ENCODE results near the gene TANC1. TPM values are rescaled to one million over a fixed set of nuclear protein-coding genes. Genes with fewer than 3 reads are reported as not detected.
A peak's percentile ranks its signal among the peaks of the same experiment; 100 is the strongest.

The TANC1 gene
- total and polyA plus RNA-seq, 11 donors = 26.6 to 91.1 (median 68.8) TPM

DNA sequence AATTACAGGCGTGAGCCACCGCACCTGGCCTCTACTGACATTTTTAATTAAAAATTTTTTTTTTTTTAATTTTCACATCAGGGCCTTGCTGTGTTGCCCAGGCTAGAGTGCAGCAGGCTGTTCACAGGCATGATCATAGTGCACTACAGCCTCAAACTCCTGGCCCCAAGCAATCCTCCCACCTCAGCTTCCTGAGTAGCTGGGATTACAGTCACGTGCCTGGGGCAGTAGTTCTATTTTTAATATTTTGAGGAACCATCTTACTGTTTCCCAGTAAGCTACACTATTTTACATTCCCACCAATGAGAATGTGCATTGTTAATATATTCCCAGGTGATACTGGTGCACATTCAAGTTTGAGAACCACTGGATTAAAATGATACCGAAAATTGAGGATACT lies 225.4 kb downstream of the TANC1 start:
- 80 to 84% (median 81%) methylated on average over 4 of the region's 4 CpGs for WGBS, 4 donors
- intact Hi-C loops (cut with DNase I) = no loop called here
- no peak overlapping the region for H3K4me3 ChIP-seq
- peaks cover 2 to 58% (median 12%) of the 10 kb centered on the region in 12 donors for H3K4me1 ChIP-seq
- TF ChIP-seq, protein P1, sequence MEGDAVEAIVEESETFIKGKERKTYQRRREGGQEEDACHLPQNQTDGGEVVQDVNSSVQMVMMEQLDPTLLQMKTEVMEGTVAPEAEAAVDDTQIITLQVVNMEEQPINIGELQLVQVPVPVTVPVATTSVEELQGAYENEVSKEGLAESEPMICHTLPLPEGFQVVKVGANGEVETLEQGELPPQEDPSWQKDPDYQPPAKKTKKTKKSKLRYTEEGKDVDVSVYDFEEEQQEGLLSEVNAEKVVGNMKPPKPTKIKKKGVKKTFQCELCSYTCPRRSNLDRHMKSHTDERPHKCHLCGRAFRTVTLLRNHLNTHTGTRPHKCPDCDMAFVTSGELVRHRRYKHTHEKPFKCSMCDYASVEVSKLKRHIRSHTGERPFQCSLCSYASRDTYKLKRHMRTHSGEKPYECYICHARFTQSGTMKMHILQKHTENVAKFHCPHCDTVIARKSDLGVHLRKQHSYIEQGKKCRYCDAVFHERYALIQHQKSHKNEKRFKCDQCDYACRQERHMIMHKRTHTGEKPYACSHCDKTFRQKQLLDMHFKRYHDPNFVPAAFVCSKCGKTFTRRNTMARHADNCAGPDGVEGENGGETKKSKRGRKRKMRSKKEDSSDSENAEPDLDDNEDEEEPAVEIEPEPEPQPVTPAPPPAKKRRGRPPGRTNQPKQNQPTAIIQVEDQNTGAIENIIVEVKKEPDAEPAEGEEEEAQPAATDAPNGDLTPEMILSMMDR (IDR thresholded peaks at IDR 0.05) = no peak
- no peak for TF ChIP-seq POLR2A (IDR thresholded peaks at IDR 0.05)
- peak overlapping the region in 8 of 12 donors; percentile 5 to 74 (median 42) for H3K27ac ChIP-seq
- DNase-seq (no peak), ATAC-seq (no peak)
- H3K27me3 ChIP-seq = no peaks in the 10 kb centered on the region
- H3K36me3 ChIP-seq = peaks cover 0 to 87% (median 29%) of the 10 kb centered on the region in 9 donors
- no peaks in the 10 kb centered on the region for H3K9me3 ChIP-seq

DNA sequence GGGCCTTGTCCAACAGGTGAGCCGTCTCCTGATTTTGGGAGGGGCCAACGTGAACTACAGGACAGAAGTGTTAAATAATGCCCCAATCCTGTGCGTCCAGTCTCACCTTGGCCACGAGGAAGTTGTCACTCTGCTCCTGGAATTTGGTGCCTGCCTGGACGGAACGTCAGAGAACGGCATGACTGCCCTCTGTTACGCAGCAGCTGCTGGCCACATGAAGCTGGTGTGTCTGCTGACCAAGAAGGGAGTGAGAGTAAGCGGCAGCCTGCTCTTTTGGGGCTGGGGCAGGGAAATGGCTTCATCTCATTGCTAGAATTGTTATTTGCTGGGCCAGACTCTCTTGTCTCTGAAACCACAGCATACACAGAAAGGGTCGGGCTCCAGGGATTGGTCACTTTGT lies 225.8 kb downstream of the TANC1 start:
- peaks cover 0 to 87% (median 33%) of the 10 kb centered on the region in 9 donors for H3K36me3 ChIP-seq
- intact Hi-C loops (cut with DNase I) = no loop called here
- DNase-seq = peak in 1 of 5 donors; percentile 49
- H3K27ac ChIP-seq = peak overlapping the region in 8 of 12 donors; percentile 5 to 74 (median 42)
- H3K9me3 ChIP-seq = no peaks in the 10 kb centered on the region
- H3K4me3 ChIP-seq = no peak overlapping the region
- WGBS, 4 donors = 75 to 88% (median 83%) methylated on average over 8 to 10 of the region's 10 CpGs
- TF ChIP-seq, protein P1 (IDR thresholded peaks at IDR 0.05) = no peak
- no peak for TF ChIP-seq POLR2A (IDR thresholded peaks at IDR 0.05)
- ATAC-seq = peak in 2 of 4 donors; percentile 44 to 45
- no peaks in the 10 kb centered on the region for H3K27me3 ChIP-seq
- peaks cover 2 to 58% (median 9%) of the 10 kb centered on the region in 12 donors for H3K4me1 ChIP-seq

DNA sequence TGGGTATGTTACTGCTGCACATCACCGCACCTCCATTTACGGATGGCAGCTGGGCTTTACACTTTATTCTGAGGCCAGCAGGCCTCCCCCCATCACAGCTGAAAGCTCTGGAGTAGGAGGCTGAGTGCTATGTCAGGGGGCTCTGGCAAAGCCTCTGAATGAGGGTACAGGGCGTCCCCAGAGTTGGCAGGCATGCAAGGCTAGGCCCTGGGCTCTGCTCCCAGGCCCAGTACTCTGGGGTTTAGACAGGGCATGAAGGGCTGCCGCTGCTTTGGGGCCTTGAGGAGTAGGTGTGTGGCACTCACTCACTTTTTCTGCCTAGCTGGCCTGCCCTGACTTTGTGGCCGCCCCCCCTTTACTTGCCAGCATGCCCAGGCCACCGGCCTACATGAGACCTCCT lies 227.3 kb downstream of the TANC1 start:
- TF ChIP-seq POLR2A (IDR thresholded peaks at IDR 0.05) = no peak
- TF ChIP-seq, protein P1 (IDR thresholded peaks at IDR 0.05) = no peak
- Histone ChIP-seq H3K27ac (peak overlapping the region; percentile 4 to 74 (median 54)), H3K27me3 (no peaks in the 10 kb centered on the region), H3K4me3 (no peak overlapping the region), H3K36me3 (peaks cover 0 to 89% (median 38%) of the 10 kb centered on the region in 9 donors), H3K4me1 (peaks cover 2 to 68% (median 23%) of the 10 kb centered on the region in 12 donors), H3K9me3 (no peaks in the 10 kb centered on the region)
- WGBS, 4 donors = 66 to 79% (median 70%) methylated on average over 6 of the region's 6 CpGs
- ATAC-seq (peak; percentile 89 to 94 (median 90)), DNase-seq (peak in 4 of 5 donors; percentile 54 to 87 (median 74))
- intact Hi-C loops (cut with DNase I) = no loop called here

DNA sequence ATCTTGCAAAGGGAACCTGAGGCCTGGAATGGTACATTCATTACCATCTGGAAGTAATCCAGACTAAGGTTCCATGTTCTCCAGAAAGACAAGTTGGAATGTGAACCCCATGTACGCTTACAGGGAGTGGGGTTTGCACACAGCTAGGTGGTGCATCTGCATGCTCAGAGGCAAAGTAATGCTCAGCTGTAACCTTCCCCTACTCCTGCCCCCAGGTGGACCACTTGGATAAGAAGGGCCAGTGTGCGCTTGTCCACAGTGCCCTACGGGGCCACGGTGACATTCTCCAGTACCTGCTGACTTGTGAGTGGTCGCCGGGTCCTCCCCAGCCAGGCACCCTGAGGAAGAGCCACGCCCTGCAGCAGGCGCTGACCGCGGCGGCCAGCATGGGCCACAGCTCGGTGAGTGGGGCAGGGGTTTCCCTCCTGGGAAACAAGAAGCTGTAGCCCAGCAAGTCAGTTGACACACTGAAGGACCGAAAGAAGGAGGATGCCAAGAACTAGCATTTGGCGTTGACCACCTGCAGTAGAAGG lies 228.0 kb downstream of the TANC1 start:
- Histone ChIP-seq H3K27me3 (no peaks in the 10 kb centered on the region), H3K9me3 (no peaks in the 10 kb centered on the region), H3K27ac (peak overlapping the region in 9 of 12 donors; percentile 4 to 74 (median 53)), H3K4me3 (no peak overlapping the region), H3K36me3 (peaks cover 0 to 89% (median 38%) of the 10 kb centered on the region in 9 donors), H3K4me1 (peaks cover 2 to 68% (median 29%) of the 10 kb centered on the region in 12 donors)
- 92 to 95% (median 93%) methylated on average over 11 to 14 of the region's 14 CpGs for WGBS, 4 donors
- ATAC-seq = peak in 2 of 4 donors; percentile 4 to 16
- intact Hi-C loops (cut with DNase I) = no loop called here
- TF ChIP-seq, protein P1 (IDR thresholded peaks at IDR 0.05) = no peak
- TF ChIP-seq POLR2A (IDR thresholded peaks at IDR 0.05) = no peak
- DNase-seq = no peak
